Thymus (tissue), 11 donors: ENCODE measurements around the gene GRID2. TPM values are rescaled to one million over a fixed set of nuclear protein-coding genes. Genes with fewer than 3 reads are reported as not detected.
"Not testable (repeated sequence)": the region's sequence is repeated elsewhere in the genome, so short reads cannot be mapped to it uniquely, and the experiment has no call there.

Experiments
- DNase-seq, 9 donors: peaks; one replicate each; pipeline ENCODE4 v3.0.0-alpha.2; 2013; ENCODE audit warnings: low spot score in 9 of 9, low read depth in 6 of 9, missing footprints in 1 of 9
- H3K27ac ChIP-seq, 2 donors: one replicate each; pipeline ENCODE4 v1.5.1; 2013; ENCODE audit warnings: control low read depth in 1 of 2, low read depth in 1 of 2, low read length in 1 of 2, mild to moderate bottlenecking in 1 of 2, moderate library complexity in 1 of 2
- H3K27me3 ChIP-seq, 2 donors: one replicate each; pipeline ENCODE4 v1.5.1; 2013; ENCODE audit warnings: low read length in 1 of 2; ENCODE audit not compliant: control insufficient read depth in 2 of 2, insufficient read depth in 1 of 2
- H3K36me3 ChIP-seq, 2 donors: one replicate each; pipeline ENCODE4 v1.5.1; 2013; ENCODE audit warnings: low read length in 1 of 2, mild to moderate bottlenecking in 1 of 2, moderate library complexity in 1 of 2; ENCODE audit not compliant: control insufficient read depth in 2 of 2, insufficient read depth in 2 of 2
- H3K4me1 ChIP-seq, 2 donors: one replicate each; pipeline ENCODE4 v1.5.1; 2013; ENCODE audit warnings: low read length in 2 of 2; ENCODE audit not compliant: control insufficient read depth in 2 of 2, insufficient read depth in 2 of 2
- H3K4me3 ChIP-seq, 2 donors: one replicate each; pipeline ENCODE4 v1.5.1; 2013; ENCODE audit warnings: low read length in 2 of 2, control low read depth in 1 of 2, mild to moderate bottlenecking in 1 of 2
- H3K9me3 ChIP-seq, 2 donors: one replicate each; pipeline ENCODE4 v1.5.1; 2013; ENCODE audit warnings: low read length in 1 of 2, mild to moderate bottlenecking in 1 of 2; ENCODE audit not compliant: control insufficient read depth in 2 of 2, insufficient read depth in 1 of 2
- WGBS: extraction: QIAGEN DNeasy Blood & Tissue Kit; methylation state at CpG from one replicate; pipeline ENCODE4 v1.1.7; 2013; 5-methylcytosine and 5-hydroxymethylcytosine counted together
- polyA plus RNA-seq: library from polyadenylated mRNA; stranded (reverse); fragments of 200-250 nt; gene quantifications from one replicate; pipeline ENCODE4 v1.2.3, GENCODE V29; 2013
- total RNA-seq: library from RNA; stranded (reverse); fragments of 120-200 nt; gene quantifications from one replicate; pipeline ENCODE4 v1.2.4, GENCODE V29; 2013
- donor health status: healthy.

The GRID2 gene
- total and polyA plus RNA-seq, 2 donors = 0.05 to 0.09 TPM

DNA sequence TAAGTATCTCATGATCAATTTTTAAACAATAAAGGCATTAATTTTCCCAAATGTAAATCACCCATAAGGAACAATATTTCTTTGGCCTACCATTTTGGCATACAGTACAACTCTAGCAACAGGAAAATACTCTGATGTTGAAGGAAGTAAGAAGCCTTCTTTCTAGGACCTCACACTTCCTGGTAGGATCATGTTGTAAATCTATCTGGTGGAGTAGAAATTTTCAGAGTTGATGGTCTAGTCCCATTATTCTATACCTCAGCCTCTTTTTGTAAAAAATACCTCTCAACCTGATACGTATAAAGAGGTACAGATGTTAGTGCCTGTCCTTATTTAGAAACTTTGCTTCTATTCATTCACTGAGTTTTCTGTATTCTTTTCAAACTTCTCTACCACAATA, 40.2 kb upstream of the GRID2 start:
- no peak overlapping the region for H3K4me3 ChIP-seq
- no peaks in the 10 kb centered on the region for H3K36me3 ChIP-seq
- no peak overlapping the region for H3K27ac ChIP-seq
- no peaks in the 10 kb centered on the region for H3K27me3 ChIP-seq
- H3K9me3 ChIP-seq = no peaks in the 10 kb centered on the region
- no peaks in the 10 kb centered on the region for H3K4me1 ChIP-seq
- no peak for DNase-seq
- WGBS = 92% methylated on average over 1 of the region's 1 CpG

DNA sequence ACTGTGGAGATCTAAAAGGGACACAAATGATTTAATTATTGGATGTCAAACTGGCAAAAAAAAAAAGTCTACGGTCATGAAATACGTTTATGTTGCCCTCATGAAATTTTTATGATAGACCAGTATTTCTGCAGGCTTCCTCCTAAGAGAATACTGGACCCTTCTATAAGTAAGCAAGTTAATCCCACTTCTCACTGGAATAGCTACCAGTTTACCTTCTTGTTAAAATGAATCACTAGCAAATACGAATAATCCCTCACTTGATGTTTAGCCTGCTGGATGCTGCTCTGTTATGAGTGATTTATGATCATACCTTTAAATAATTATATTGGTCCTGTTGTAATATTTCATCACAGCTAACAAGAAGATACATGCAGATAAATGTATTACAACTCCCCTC, 39.6 kb upstream of the GRID2 start:
- Histone ChIP-seq H3K4me1 (no peaks in the 10 kb centered on the region), H3K9me3 (no peaks in the 10 kb centered on the region), H3K36me3 (no peaks in the 10 kb centered on the region), H3K27ac (no peak overlapping the region), H3K4me3 (no peak overlapping the region), H3K27me3 (no peaks in the 10 kb centered on the region)
- no peak for DNase-seq
- WGBS = 92% methylated on average over 3 of the region's 3 CpGs

DNA sequence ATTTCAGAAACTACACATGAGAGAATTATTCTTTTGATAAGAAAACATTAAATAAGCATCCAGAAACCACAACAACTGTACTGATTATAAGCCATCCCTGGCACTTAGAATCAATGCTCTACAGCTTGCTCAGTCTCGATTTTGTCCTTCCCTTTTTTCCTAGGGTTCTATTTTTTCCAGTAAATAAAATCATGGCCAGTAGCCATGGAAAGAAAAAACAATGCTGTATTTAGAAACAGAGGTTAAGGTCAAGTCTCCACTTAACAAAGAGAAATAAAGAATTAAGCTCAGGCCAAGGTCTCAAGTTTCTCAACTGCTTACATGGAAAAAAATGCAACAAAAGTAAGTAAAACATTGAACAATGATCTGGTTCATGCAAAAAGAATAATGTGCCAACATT, 38.7 kb upstream of the GRID2 start:
- Histone ChIP-seq H3K9me3 (no peaks in the 10 kb centered on the region), H3K36me3 (no peaks in the 10 kb centered on the region), H3K4me3 (no peak overlapping the region), H3K27ac (no peak overlapping the region), H3K4me1 (no peaks in the 10 kb centered on the region), H3K27me3 (no peaks in the 10 kb centered on the region)
- WGBS = 86% methylated on average over 1 of the region's 1 CpG
- no peak for DNase-seq

DNA sequence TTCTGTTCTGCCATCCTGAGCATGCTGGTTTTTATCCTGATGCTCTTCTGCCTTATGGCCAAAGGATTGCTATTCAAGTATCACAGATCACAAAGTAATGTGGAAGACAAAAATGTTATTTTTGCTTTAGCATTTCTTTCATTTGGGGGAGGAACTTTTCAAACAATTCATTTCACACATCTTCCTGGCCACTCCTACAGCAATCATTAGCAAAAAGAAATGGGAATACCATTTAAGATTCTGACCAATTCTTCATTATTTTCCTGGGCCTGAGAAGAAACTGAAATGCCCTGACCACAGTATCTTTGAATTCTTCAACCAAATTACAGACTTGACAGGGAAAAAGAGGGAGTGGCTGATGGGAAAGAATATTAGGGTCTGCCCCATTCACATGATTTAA, 38.0 kb upstream of the GRID2 start:
- H3K27me3 ChIP-seq = no peaks in the 10 kb centered on the region
- H3K4me3 ChIP-seq = no peak overlapping the region
- no peaks in the 10 kb centered on the region for H3K4me1 ChIP-seq
- no peaks in the 10 kb centered on the region for H3K36me3 ChIP-seq
- no peaks in the 10 kb centered on the region for H3K9me3 ChIP-seq
- DNase-seq = no peak
- no peak overlapping the region for H3K27ac ChIP-seq

DNA sequence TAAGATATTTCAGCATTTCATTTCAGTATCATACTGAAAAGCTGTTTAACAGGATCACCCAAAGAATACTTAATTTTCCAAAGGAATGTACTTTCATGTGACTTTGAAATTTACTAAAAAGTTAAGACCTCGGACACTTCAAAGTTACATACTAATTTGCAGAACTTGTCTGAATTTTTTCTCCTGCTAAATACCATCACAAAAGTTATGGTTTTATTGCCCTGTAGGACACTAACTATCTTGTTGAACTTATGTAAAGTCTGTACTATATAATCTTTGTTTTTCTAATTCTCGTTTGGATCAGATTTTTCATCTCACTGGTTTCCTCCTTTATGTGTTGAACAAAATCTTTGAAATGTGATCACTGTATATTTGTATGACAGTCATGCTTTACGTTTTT, 37.2 kb upstream of the GRID2 start:
- Histone ChIP-seq H3K27me3 (no peaks in the 10 kb centered on the region), H3K4me1 (no peaks in the 10 kb centered on the region), H3K36me3 (no peaks in the 10 kb centered on the region), H3K9me3 (no peaks in the 10 kb centered on the region), H3K4me3 (no peak overlapping the region), H3K27ac (no peak overlapping the region)
- DNase-seq = no peak
- WGBS = 88% methylated on average over 3 of the region's 3 CpGs

DNA sequence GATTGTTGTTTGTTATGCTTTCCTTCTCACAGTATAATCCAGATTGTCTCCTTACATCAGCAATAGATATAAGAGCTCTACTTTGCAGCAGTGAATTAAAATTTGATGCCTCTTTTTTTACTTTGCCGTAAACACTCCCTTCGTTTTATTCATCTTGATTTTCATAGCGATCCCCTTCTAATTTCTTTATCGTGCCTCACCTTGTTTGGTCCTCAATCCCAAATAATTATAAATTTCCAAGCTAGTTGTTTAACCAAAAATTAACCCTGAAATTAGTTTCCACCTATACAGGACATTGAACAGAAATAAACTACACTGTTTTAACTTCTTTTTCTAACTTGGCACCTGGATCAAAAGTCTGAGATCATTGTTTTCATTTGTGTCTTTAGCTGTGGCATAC, 35.1 kb upstream of the GRID2 start:
- DNase-seq = no peak
- Histone ChIP-seq H3K27ac (no peak overlapping the region), H3K4me3 (no peak overlapping the region), H3K9me3 (no peaks in the 10 kb centered on the region), H3K36me3 (no peaks in the 10 kb centered on the region), H3K4me1 (no peaks in the 10 kb centered on the region), H3K27me3 (no peaks in the 10 kb centered on the region)
- 96% methylated on average over 4 of the region's 4 CpGs for WGBS

DNA sequence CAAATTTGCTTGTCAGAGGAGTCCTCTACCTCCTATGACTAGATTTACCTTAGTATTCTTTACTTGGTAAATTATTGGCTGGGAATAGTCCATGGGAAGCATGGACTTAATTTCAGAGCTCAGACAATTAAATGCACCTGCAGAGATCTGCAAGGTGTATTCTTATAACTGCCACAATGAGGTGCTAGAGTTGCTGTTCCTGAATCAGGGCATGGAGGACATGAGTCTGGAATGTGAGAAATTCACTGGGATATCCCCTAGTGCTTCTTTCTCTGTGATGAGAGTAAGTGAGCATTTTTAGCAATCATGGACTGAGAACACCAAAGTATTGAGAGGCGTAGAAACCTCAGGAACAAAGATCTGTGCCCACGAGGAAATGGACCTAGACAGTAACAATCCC, 32.9 kb upstream of the GRID2 start:
- DNase-seq = no peak
- Histone ChIP-seq H3K27ac (no peak overlapping the region), H3K36me3 (no peaks in the 10 kb centered on the region), H3K4me1 (no peaks in the 10 kb centered on the region), H3K9me3 (no peaks in the 10 kb centered on the region), H3K27me3 (no peaks in the 10 kb centered on the region), H3K4me3 (no peak overlapping the region)
- 91% methylated on average over 2 of the region's 2 CpGs for WGBS

DNA sequence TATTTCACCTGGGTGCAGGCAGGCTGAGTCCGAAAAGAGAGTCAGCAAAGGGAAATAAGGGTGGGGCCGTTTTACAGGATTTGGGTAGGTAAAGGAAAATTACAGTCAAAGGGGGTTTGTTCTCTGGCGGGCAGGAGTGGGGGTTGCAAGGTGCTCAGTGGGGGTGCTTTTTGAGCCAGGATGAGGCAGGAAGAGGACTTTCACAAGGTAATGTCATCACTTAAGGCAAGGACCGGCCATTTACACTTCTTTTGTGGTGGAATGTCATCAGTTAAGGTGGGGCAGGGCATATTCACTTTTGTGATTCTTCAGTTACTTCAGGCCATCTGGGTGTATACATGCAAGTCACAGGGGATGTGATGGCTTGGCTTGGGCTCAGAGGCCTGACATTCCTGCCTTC, 32.2 kb upstream of the GRID2 start:
- H3K4me3 ChIP-seq, H3K4me1 ChIP-seq, H3K36me3 ChIP-seq, DNase-seq, H3K27ac ChIP-seq, H3K27me3 ChIP-seq, H3K9me3 ChIP-seq: not testable (repeated sequence)
- 88% methylated on average over 4 of the region's 4 CpGs for WGBS

DNA sequence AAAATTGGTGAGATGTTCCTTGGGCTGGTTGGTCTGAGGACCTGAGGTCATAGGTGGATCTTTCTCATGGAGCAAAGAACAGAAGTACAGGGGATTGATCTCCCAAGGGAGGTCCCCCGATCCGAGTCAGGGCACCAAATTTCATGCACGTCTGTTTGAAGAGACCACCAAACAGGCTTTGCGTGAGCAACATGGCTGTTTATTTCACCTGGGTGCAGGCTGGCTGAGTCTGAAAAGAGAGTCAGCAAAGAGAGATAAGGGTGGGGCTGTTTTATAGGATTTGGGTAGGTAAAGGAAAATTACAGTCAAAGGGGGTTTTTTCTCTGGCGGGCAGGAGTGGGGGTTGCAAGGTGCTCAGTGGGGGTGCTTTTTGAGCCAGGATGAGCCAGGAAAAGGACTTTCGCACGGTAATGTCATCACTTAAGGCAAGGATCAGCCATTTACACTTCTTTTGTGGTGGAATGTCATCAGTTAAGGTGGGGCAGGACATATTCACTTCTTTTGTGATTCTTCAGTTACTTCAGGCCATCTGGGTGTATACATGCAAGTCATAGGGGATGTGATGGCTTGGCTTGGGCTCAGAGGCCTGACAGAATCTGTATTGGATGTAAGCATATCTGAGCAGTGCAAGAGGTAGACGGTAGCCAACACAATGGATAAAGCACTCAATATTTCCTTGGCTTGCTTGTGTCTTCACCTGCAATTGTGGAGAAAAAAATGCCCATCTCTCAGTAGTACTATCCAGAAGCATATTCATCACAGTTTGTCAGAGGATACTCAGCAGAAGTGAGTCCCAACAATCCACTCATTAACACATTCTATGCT, 26.5 kb upstream of the GRID2 start:
- not testable (repeated sequence) for DNase-seq, H3K27ac ChIP-seq, H3K36me3 ChIP-seq, H3K9me3 ChIP-seq, H3K4me3 ChIP-seq, H3K27me3 ChIP-seq, H3K4me1 ChIP-seq
- 97% methylated on average over 8 of the region's 8 CpGs for WGBS
